ACHN (cell line): ENCODE data around the gene PTPRCAP.

ENCODE experiments used
- DNase-seq: peaks from one replicate; pipeline ENCODE4 v3.0.0-alpha.2; 2015
- in situ Hi-C: cut with HindIII; loops from 2 replicates; pipeline ENCODE4 v1.10.0; 2017; ENCODE audit warnings: low sequenced_read_pairs, low pct_ligation_motif_present, low pct_unique_long_range_greater_than_20kb

Gene PTPRCAP

DNA sequence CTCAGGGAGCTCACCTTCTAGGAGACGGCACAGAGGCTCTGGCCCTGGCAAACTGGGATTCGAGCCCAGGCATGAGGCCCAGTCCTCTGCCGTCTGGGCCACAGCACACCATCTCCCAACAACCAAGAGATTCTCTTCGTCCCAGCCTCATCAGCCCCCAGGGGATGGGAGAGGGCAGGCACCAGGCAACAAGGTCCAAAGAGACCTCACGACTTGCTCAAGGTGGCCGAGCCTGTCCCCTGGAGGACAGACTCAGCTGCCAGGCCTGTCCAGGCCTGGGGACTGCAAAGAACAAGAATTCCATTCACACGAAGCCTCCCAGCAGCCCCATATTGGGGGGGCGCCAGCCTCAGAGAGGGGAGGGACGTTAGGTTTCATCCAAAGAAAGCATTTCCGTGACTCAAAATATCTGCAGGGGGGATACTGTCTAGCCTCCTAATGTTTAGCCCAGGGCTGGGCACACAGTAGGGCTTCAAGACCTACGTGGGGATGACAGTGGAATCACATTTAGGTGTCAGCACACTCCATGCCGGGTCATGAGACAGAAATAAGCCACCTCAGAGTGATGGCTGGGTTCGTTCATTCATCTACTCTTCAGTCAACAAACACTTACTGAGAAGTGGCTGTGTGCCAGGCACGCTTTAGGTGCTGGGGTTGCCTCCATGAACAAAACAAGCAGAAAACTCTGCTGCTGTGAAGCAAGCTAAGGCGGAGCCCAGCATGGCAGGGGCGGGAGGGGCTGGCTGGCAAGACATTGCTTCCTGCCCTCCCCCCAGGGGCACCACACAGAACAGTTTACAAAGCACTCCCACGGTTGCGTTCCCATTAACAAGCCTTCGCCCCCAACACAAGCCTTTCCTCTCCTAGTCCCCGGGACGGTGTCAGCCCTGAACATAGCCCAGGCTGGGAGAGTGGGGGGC, 20.8 kb downstream of the PTPRCAP start:
- DNase-seq = no peak
- in situ Hi-C loops = no loop called here

- DNase-seq = no peak
- in situ Hi-C loops = no loop called here
These were observed 21.8 kb downstream of the PTPRCAP start, which contains the start of gene CARNS1 for GRCh38 chr11:67415501-67416304. TSS of gene CARNS1 (plus strand) at chr11:67415678. CDS start at chr11:67416200, 522 bp downstream.

DNA sequence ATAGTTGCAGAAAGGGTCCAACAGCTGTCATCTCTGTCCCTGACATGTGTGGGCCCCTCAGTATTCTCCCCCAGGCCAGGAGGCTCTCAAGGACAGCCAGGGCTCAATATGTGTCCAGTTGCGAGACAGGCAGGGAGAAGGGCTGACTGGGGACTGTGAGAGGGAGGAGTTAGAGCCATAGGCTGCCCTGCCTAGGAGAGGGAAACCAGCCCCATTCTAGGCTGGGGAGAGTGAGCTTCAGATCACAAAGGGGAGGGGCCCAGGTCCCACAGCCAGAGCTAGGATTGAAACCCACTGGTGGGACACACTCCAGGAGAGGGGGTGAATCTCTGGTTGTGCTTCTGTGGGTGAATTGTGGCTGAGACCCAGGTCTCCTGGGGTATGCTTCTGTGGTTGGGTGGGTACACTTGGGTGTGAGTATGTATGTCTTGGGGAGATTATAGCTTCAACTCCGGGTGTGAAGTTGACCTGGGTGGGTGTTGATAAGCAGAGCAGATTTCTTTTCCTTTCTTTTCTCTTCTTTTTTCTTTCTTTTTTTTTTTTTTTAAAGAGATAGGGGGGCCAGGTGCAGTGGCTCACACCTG, 24.1 kb downstream of the PTPRCAP start:
- in situ Hi-C loops = no loop called here
- DNase-seq = no peak

DNA sequence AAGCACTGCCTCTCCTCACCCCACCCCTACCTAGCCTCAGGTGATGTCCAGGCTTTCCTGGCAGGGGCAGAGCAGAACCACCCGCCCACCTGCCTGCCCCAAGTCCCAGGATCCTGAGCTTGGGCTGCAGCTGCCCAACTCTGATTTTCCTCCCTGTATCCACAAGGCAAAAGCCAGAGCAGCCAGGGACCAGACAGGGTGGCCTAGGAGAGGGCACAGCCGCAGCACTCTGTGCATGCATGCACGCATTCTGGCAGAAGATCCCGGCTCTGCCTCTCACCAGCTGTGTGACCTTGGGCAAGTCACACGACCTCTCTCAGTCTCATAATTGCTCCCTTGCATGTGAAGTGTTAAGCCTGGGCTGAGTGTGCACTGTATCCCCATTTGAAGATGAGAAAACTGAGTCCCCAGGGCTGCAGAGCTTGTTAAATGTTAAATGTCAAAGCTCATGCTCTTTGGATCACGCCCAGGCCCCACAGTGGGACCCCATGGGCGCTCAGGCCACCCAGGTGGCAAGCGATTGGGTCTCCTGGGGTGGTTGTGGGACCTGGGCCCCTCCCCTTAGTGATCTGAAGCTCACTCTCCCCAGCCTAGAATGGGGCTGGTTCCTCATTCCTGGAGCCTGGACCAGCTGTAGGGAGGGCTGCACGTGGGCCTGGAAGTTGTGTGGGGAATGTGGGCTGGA, 24.8 kb downstream of the PTPRCAP start:
- DNase-seq = no peak
- in situ Hi-C loops = no loop called here

DNA sequence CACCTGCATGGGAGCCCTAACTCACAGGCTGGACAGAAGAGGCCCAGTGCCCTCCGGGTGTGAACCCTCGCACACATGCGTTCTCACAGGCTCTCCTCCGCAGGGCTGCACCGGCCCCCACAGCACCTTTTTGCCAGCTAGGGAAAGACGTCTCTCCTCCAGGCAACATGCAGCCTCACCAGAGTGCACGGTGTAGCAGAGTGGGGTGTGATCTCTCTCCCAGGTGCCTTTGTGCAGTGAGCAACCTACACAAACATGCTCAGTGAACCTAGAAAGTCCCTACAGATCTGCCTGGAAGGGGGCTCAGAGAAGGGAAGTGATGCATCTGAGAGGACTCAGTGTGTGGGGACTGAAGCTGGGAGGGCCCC, 25.7 kb downstream of the PTPRCAP start:
- DNase-seq = no peak
- in situ Hi-C loops = no loop called here

DNA sequence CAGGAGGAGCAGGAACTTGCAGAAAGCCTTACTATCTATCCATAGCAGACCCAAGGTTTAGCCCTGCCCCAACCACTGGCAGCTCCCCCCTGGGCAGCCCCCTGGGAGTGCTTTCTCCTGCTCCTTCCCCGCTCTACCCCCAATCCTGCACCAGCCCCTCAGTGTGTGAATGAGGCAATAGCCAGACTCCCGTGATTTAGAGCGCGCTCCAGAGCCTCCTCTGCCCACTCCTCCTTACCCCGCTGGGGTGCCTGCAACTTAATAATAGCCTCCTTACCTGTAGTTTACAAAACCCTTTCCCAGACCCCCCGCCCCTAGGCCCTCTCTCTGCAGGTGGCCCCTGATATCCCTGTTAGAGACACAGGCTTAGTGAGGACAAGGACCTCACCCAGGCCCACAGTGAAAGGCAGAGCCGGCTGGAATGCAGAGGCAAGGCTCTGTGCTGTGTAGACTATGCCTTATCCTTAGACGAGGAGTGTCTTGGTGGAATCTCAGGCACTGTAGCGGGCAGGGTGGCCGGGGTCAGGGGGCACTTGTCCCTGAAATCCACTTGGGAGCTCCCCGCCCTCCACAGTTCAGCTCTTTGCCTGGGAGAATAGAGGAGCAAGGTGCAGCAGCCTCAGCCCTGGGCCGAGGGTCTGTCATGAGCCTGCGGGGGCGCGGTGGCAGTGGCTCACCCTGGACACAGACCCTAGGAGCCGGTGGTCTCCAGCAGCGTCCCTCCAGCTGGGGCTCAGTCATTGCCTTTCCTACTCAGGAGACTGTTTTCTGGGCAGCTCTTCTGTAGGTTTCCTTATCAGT, 26.3 kb downstream of the PTPRCAP start:
- in situ Hi-C loops = no loop called here
- DNase-seq = no peak

- DNase-seq = no peak
- in situ Hi-C loops = no loop called here
These were observed 27.1 kb downstream of the PTPRCAP start for GRCh38 chr11:67410369-67410831.

DNA sequence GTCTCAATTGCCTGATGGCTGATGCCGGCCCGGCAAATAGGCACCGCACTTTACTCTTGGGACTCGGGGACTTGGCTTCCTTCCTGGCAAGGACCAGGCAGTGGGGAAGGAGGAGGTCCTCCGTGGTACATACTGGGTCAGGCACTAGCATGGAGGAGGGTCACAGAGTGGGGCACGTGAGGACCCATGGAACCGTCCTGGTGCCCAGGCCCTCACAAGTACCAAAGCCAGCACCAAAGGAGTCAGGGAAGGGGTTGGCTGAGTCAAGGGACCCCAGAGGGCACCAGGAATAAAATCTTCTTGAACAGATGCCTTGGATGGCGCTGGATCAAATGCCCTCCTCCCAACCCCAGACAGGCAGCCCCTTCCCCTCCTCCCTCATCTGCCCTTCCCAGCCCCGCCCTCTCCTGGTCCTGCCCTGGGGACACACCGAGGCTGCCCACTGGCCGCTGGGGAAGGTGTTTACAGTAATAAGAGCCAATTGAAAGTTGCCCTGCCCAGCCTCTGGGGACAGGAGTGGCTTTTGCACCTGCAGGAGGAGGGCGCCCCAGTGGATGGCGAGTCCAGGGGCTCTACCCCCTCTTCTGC, 27.6 kb downstream of the PTPRCAP start:
- in situ Hi-C loops = no loop called here
- no peak for DNase-seq

- in situ Hi-C loops = no loop called here
- no peak for DNase-seq
These were observed 28.2 kb downstream of the PTPRCAP start for GRCh38 chr11:67409261-67409666.

- DNase-seq = no peak
- in situ Hi-C loops = no loop called here
These were observed 28.9 kb downstream of the PTPRCAP start for GRCh38 chr11:67408437-67409200.

DNA sequence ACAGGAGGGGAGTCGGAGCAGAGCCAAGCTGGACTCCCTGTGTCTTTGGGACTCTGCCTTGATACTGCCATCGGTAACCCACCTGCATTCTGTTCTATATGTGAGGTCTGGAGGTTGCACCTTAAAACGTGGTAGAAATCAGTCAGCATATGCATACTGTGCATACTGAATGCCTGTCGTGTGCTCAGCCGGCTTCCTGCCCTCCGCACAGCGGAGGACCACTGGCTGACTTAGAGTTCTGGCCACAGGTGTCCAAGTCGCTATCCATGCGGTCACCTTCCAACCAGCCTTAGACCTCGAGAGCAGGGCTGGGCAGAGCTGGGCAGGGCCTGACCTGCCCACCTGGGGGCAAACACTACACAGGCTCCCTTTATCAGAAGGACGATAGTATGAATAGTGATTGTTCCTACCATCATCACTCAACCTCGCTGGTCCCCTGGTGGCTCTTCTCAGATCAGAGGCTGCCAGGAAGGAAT, 29.8 kb downstream of the PTPRCAP start:
- no peak for DNase-seq
- in situ Hi-C loops = no loop called here

- no peak for DNase-seq
- in situ Hi-C loops = no loop called here
These were observed 30.4 kb downstream of the PTPRCAP start for GRCh38 chr11:67406969-67407687.

- DNase-seq = no peak
- in situ Hi-C loops = no loop called here
These were observed 31.0 kb downstream of the PTPRCAP start for GRCh38 chr11:67406420-67406968.

DNA sequence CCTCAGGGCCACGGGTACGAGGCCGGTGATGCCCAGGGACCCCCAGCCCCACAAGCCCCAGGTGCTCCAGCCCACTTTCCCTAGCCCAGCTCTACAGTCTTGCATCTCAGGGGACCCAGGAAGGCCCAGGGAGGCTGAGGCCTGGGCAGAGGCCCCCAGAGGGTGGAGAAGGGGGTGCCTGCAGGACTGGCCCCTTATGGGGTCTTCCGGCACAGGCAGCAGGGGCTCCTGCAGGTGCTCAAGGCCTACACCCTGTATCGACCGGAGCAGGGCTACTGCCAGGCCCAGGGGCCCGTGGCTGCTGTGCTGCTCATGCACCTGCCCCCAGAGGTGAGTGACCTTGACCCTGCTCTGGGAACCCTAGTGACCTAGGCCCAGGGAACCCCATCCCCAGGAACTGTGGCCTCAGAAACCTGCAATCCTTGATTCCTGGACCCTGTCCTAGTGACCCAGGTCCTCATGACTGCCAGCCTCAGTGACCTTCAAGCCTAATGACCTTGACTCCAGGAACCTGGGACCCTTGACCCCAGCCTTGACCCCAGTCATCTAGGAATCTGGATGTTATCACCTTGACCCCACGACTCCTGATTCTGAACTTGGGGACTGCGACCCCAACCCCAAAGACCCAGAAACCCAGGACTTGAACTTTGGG, 31.7 kb downstream of the PTPRCAP start:
- in situ Hi-C loops = no loop called here
- no peak for DNase-seq

GRCh38 chr11:67405196-67405567, 32.3 kb downstream of the PTPRCAP start:
- in situ Hi-C loops = no loop called here
- DNase-seq = no peak
